NCI-H82 (cell line): ENCODE data around the gene ESRRB.

Experiments used
- DNase-seq: peaks from one replicate; lab custom pipeline; 2025; lab: John Stamatoyannopoulos, UW

ESRRB gene

DNA sequence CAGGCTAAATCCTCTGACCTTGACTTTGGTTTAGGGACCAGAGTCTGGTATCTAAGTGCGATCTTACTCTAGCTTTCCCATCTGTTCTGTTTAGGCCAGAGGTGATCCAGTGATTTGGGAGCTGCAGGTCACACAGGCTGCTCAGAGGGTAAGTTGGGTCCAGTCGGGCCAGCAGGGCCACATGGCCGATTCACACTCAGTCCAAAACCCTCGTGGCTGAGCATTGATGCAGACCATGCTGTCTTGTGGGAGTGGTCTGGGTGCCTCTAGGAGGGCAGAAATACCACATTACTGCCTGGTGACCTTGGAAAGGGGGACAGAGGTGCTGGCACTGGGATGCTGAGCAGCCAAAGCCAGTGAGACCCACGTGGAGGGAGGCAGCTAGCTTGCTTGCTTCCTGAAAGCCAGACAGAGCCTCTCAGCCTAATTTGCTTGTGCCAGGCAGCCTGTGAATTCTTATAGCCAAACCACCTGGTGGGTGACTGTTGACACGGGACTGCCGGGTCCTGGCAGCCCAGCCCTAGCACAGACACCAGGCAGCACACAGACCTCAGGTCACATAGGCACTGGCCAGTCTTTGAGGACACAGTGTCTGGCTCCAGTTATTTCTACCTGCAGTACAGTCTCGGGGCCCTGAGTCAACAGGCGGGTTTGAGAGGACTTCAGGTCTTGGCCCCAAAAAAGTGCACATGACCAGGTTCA lies 31.7 kb downstream of the ESRRB start:
- no peak for DNase-seq

DNA sequence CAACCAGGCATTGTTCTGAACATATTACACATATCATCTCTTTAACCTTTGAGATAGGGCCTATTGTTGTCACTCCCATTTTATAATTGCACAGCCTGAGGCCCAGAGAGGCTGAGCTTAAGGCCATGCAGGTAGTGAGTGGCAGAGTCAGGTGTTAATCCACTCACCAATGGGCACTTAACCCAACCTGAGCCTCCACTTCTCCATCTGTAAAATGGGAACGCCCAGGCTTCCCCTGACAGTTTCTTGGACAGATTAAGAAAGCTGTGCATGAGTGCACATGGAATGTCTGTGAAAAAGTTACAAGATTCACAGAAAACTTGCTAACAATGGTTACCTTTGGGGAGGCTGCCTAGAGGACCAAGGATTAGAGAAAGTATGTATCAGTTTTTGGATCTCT lies 32.9 kb downstream of the ESRRB start:
- DNase-seq, result no peak

DNA sequence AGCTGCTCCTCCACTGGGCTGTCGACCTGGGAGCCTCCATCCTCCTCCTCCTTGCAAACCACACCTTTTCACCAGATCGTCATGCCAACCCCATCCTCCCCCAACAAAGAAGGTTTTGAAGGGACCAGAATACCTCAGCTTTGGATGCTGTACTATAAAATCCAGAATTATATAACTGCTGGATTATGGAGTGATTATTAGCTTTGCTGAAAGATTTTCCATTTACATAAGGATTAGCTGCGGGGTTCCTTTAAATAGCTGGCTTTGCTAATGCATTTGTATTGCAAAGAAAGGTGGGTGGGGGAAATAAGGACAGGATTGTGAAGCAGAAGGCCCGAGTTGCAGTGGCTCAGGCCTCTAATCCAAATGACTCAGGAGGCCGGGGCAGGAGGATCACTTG lies 36.6 kb downstream of the ESRRB start:
- peak; percentile 36 for DNase-seq

DNA sequence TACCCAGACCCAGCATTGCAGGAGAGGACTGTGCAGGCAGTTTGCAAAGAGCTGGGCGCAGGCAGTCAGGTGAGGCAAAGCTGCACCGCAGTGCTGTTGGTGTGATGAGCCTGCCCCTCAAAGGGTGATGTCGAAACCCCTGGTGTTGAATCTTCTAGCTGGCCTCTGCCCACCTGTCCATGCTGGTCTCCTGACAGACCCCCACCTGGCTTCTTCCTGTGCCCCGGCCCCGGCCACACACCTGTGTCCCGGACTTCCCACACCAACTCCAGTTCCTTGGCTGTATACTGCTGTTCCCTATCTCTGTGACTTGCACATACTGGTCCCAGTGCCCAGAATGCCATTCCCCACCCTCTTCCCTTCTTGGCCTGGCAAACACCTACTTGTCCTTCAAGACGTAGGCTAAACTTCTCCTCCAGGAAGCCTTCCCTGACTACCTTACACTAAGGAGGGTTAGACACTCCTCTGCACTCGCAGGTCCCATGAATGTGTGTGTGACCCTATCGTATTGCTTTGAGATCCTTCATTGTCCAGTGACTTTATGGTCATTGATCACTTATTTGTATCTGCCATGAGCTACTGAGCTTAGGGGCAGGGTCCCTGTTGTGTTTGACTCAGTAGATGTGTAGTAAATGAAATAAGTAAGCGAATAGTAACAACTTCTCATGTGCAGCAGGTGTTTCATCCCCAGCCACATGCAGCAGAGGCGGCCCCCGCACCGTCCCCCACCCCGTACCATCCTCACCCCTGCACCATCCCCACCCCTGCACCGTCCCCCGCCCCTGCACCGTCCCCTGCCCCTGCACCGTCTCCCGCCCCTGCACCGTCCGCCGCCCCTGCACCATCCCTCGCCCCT lies 37.4 kb downstream of the ESRRB start:
- DNase-seq, result no peak

DNA sequence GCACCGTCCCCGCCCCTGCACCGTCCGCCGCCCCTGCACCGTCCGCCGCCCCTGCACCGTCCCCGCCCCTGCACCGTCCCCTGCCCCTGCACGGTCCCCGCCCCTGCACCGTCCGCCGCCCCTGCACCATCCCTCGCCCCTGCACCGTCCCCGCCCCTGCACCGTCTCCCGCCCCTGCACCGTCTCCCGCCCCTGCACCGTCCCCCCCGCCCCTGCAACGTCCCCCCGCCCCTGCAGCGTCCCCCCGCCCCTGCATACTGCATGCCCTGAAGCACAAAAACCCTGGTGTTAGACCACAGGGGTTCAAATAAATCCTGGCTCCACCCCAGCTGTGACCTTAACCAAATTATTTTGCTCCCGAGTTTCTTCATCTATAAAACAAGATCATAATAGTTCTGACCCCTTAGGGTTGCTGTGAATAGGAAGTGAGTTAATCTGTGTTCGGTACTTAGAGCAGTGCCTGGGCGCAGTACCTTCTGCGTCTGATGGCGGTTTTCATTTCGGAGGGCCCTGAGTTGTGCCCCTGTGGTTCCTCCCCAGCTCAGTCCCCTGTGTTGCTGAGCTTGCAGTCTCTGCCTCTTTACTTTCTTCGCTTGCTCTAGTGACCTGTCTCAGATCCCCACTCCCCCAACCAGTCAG lies 38.1 kb downstream of the ESRRB start:
- no peak for DNase-seq

GRCh38 chr14:76419399-76419798 lies 43.5 kb downstream of the ESRRB start:
- DNase-seq, result no peak

- DNase-seq, result no peak
These were observed 44.9 kb downstream of the ESRRB start for GRCh38 chr14:76420827-76421226.

GRCh38 chr14:76421662-76422061 lies 45.7 kb downstream of the ESRRB start:
- no peak for DNase-seq

GRCh38 chr14:76422662-76423061 lies 46.7 kb downstream of the ESRRB start:
- DNase-seq, result no peak

- no peak for DNase-seq
These were observed 47.6 kb downstream of the ESRRB start for GRCh38 chr14:76423534-76423933.

DNA sequence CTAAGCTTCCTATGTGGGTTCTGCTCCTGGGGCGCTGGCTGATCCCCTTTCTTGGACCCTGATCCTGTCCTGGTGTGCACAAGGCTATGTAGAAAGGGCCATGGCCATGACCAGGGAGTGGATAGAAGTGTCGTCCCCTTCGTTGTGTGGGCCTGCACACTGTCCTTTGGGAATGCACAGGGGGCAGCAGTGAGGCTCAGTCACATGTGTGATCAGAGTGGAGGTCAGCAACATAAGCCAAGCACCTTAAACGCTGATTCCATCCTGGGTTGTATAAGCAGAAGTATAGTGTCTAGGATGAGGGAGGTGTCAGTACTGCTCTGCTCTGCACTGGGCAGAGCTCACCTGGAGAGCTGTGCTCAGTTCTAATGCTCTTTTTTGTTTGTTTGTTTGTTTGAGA lies 48.4 kb downstream of the ESRRB start:
- peak; percentile 13 for DNase-seq

GRCh38 chr14:76426161-76426696 lies 50.3 kb downstream of the ESRRB start:
- peak; percentile 51 for DNase-seq

GRCh38 chr14:76428611-76429010 lies 52.7 kb downstream of the ESRRB start:
- DNase-seq, result peak; percentile 29

DNA sequence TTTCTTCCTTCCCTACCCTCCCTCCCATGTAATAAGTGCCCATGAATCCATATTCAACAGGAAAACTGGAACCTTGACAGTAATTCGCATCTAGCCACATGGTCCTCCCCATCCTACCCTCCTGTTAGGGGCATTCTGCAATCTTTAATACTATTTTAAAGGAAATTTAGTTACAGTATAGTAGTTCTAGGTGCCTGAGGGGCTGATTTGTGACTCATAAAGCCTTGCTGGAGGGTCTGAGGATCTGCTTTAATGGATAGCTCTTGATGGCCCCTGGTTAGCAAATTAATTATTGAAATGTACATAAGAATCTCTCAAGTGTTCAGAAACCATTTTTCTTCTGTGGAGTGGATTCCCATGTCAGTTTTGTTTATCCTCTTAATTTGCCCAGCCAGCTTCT lies 54.1 kb downstream of the ESRRB start:
- no peak for DNase-seq

DNA sequence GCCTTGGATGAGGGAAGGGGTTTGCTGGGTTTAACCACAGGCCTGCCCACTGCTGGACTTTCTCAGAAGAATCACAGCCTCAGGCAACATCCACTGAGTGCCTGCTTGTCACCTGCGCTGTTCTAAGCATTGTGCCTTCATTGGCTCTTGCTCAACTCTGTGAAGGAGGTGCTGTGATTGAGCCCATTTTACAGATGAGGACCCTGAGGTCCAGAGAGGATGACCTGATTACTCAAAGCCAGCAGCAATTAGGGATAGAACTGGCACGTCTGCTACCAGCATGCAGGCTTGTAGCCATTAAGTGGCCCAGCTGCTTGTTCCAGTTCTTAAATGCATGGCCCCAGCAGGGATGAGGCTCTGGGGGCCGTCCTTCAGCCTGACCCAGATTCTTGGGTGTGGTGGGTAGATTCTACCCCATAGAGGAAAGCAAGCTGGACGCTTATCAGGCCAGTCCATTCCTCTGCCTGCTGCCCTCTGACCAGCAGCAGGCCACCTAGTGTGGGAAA lies 54.6 kb downstream of the ESRRB start:
- no peak for DNase-seq

DNA sequence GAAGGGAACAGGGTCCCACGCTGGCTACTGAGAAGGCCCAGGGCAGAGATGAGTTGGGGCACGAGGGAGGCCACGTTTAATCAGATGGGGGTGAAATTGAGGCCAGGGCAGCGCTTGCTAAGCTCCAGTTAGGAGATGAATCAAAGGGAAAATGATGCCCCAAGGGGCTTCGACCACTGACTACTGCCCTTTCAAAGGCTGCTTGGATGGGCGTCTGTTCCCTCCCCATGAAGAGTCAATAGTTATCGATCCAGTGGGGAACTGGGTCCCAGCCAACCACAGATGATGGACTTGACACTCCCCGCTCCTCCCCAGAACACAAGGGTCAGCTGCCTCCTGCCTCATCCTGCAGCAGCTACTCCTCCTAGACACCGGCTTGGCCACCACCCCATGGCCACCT lies 55.6 kb downstream of the ESRRB start:
- DNase-seq, result no peak

GRCh38 chr14:76432827-76433752 lies 57.2 kb downstream of the ESRRB start:
- no peak for DNase-seq

- DNase-seq, result no peak
These were observed 58.3 kb downstream of the ESRRB start for GRCh38 chr14:76434220-76434619.

DNA sequence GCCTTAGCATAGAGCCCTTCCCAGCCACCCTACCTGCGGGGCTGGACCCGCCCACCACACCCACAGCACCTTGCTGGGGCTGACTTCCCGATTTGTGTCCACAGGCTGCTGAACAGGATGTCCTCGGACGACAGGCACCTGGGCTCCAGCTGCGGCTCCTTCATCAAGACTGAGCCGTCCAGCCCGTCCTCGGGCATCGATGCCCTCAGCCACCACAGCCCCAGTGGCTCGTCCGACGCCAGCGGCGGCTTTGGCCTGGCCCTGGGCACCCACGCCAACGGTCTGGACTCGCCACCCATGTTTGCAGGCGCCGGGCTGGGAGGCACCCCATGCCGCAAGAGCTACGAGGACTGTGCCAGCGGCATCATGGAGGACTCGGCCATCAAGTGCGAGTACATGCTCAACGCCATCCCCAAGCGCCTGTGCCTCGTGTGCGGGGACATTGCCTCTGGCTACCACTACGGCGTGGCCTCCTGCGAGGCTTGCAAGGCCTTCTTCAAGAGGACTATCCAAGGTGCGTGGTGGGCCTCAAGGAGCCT lies 63.4 kb downstream of the ESRRB start:
- no peak for DNase-seq

DNA sequence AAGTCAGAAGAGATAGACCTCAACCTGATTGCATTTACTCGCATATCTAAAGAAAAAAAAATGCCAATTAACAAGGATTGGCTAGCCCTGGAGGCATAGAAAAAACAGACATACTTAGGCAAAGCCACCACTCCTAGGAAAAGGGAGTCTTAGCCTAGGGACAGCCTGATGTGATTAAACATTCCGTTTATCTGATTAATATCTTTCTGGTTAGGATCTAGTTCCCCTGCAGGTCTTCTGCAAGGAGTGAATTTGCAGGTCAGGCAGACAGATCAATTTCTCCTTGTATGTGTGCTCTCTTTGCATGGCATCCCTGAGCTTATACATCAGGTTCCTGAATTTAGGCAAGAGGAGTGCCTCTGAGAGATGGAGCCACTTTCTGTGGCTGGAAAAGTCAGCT lies 70.5 kb downstream of the ESRRB start:
- DNase-seq, result peak; percentile 36

DNA sequence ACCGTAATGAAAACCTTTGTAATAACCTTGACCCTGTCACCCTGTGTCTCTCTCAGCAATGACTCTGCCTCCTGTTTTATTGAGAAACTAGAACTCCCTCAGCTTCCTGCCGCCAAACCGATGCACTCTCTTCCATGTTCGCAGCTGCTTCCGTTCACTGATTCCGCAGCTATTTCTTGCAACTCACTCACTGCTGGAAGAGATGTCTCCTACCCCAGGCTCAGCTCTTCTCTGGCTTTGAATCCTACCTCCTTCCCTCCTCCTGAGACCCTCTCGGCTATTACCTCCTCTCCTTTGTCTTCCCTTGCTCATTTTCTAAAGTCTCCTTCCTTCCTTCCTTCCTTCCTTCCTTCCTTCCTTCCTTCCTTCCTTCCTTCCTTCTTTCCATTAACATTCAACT lies 71.0 kb downstream of the ESRRB start:
- DNase-seq, result no peak
